IMR-90 (cell line): ENCODE results near the gene OR2A2. TPM values are rescaled to one million over a fixed set of nuclear protein-coding genes. Genes with fewer than 3 reads are reported as not detected.

ENCODE experiments used
- ATAC-seq: fragments of 200-7000 bp; cut with Tn5 transposase; 2 replicates; pipeline ENCODE4 v1.9.1; 2020; ENCODE audit warnings: low read depth, mild to moderate bottlenecking, moderate library complexity
- BruUV-seq: library from RNA; stranded (reverse); fragments of 400-500 nt; replicated peaks from 2 replicates; lab custom pipeline; 2021; lab: Mats Ljungman, UMichigan
- CTCF ChIA-PET: fragments of 300-600 bp; formaldehyde crosslinking; extraction: SDS; loops from one replicate; lab custom pipeline; 2021; ENCODE audit warnings: antibody characterized with exemption; lab: Yijun Ruan, JAX
- POLR2A ChIA-PET: fragments of 300-600 bp; sonication (Branson Sonifier 250); formaldehyde crosslinking; loops from one replicate; lab custom pipeline; 2022; ENCODE audit warnings: antibody characterized with exemption; ENCODE audit not compliant: unreplicated experiment; lab: Charles Lee
- DNase-seq: peaks from one replicate; pipeline ENCODE4 v3.0.0; 2013
- H2AFZ ChIP-seq: replicated peaks from 2 replicates; pipeline ENCODE3; 2013; ENCODE audit warnings: low read length, mild to moderate bottlenecking; ENCODE audit not compliant: poor library complexity
- H2AK5ac ChIP-seq: 2 replicates; pipeline ENCODE4 v1.6.1; 2013; ENCODE audit warnings: low read depth, low read length, inconsistent platforms
- H2AK9ac ChIP-seq: replicated peaks from 2 replicates; pipeline ENCODE3; 2013; ENCODE audit warnings: mild to moderate bottlenecking, low read depth, low read length, moderate library complexity; ENCODE audit not compliant: poor library complexity
- H2BK120ac ChIP-seq: 2 replicates; pipeline ENCODE4 v1.6.1; 2013; ENCODE audit warnings: low read depth, low read length, inconsistent platforms
- H2BK15ac ChIP-seq: 3 replicates; pipeline ENCODE4 v1.6.1; 2013; ENCODE audit warnings: low read depth, low read length, inconsistent platforms
- H2BK20ac ChIP-seq: 2 replicates; pipeline ENCODE4 v1.6.1; 2013; ENCODE audit warnings: low read depth, mild to moderate bottlenecking, inconsistent platforms, low read length, moderate library complexity
- H2BK5ac ChIP-seq: 2 replicates; pipeline ENCODE4 v1.6.1; 2013; ENCODE audit warnings: mild to moderate bottlenecking, low read depth, low read length, inconsistent platforms; ENCODE audit not compliant: poor library complexity, severe bottlenecking
- H3K14ac ChIP-seq: replicated peaks from 2 replicates; pipeline ENCODE4 v1.6.1; 2013; ENCODE audit warnings: low read depth, low read length, inconsistent platforms
- H3K18ac ChIP-seq: 2 replicates; pipeline ENCODE4 v1.6.1; 2013; ENCODE audit warnings: low read depth, low read length, control low read depth
- H3K23ac ChIP-seq: 2 replicates; pipeline ENCODE4 v1.6.1; 2013; ENCODE audit warnings: low read depth, low read length, inconsistent platforms
- H3K27ac ChIP-seq: 2 replicates; pipeline ENCODE4 v1.5.1; 2013; ENCODE audit warnings: mild to moderate bottlenecking, control low read depth, low read length; ENCODE audit not compliant: insufficient read depth
- H3K27me3 ChIP-seq: 2 replicates; pipeline ENCODE4 v1.6.1; 2013; ENCODE audit warnings: low read length; ENCODE audit not compliant: control insufficient read depth, insufficient read depth
- H3K36me3 ChIP-seq: 2 replicates; pipeline ENCODE4 v1.6.1; 2013; ENCODE audit warnings: low read length, mixed read lengths; ENCODE audit not compliant: control insufficient read depth, insufficient read depth
- H3K4ac ChIP-seq: 2 replicates; pipeline ENCODE4 v1.6.1; 2013; ENCODE audit warnings: low read depth, low read length, inconsistent platforms
- H3K4me1 ChIP-seq: 2 replicates; pipeline ENCODE4 v1.6.1; 2013; ENCODE audit warnings: low read length, mixed read lengths; ENCODE audit not compliant: control insufficient read depth, insufficient read depth
- H3K4me2 ChIP-seq: 2 replicates; pipeline ENCODE4 v1.6.1; 2013; ENCODE audit warnings: low read depth, mild to moderate bottlenecking, control low read depth, low read length, moderate library complexity
- H3K4me3 ChIP-seq: 2 replicates; pipeline ENCODE4 v1.5.1; 2013; ENCODE audit warnings: low read depth, mild to moderate bottlenecking, control low read depth, low read length, moderate library complexity; ENCODE audit not compliant: insufficient read depth
- H3K56ac ChIP-seq: 2 replicates; pipeline ENCODE4 v1.6.1; 2013; ENCODE audit warnings: low read length, inconsistent platforms; ENCODE audit not compliant: insufficient read depth; ENCODE audit errors: extremely low read depth
- H3K79me1 ChIP-seq, 2 experiments: 2 replicates each; pipeline ENCODE4 v1.6.1; 2013; ENCODE audit warnings: low read length in 2 of 2, inconsistent platforms in 1 of 2, low read depth in 1 of 2
- H3K9ac ChIP-seq: 2 replicates; pipeline ENCODE4 v1.6.1; 2013; ENCODE audit warnings: low read depth, low read length, control low read depth
- H3K9me1 ChIP-seq: 2 replicates; pipeline ENCODE4 v1.6.1; 2013; ENCODE audit warnings: low read length, inconsistent platforms; ENCODE audit not compliant: insufficient read depth
- H3K9me3 ChIP-seq: 2 replicates; pipeline ENCODE4 v1.6.1; 2013; ENCODE audit warnings: low read length; ENCODE audit not compliant: control insufficient read depth, insufficient read depth
- H4K20me1 ChIP-seq: 2 replicates; pipeline ENCODE4 v1.6.1; 2013; ENCODE audit warnings: low read length, inconsistent platforms; ENCODE audit not compliant: insufficient read depth
- H4K5ac ChIP-seq: 2 replicates; pipeline ENCODE4 v1.6.1; 2013; ENCODE audit warnings: mild to moderate bottlenecking, low read depth, low read length, control low read depth
- H4K8ac ChIP-seq, 2 experiments: 2 replicates each; pipeline ENCODE4 v1.6.1; 2013; ENCODE audit warnings: low read depth in 2 of 2, low read length in 2 of 2, control low read depth in 1 of 2, inconsistent platforms in 1 of 2
- H4K91ac ChIP-seq: 2 replicates; pipeline ENCODE4 v1.6.1; 2013; ENCODE audit warnings: low read depth, low read length, inconsistent platforms; ENCODE audit not compliant: insufficient read depth
- CHD1 ChIP-seq: IDR thresholded peaks from 2 replicates; pipeline ENCODE4 v1.6.1; 2012; ENCODE audit warnings: low read depth, low read length, improper control_type of control experiment
- CTCF ChIP-seq: conservative IDR thresholded peaks from 2 replicates; pipeline ENCODE4 v1.5.1; 2012; ENCODE audit warnings: mild to moderate bottlenecking, low read depth, low read length, improper control_type of control experiment
- ELK1 ChIP-seq: fragments of 150-350 bp; IDR thresholded peaks from 2 replicates; pipeline ENCODE4 v1.6.1; 2016; ENCODE audit warnings: low read depth, mild to moderate bottlenecking, low read length, moderate library complexity, borderline replicate concordance
- MAZ ChIP-seq: IDR thresholded peaks from 2 replicates; pipeline ENCODE4 v1.6.1; 2012; ENCODE audit warnings: low read depth, mild to moderate bottlenecking, low read length, improper control_type of control experiment, moderate library complexity, borderline replicate concordance
- MXI1 ChIP-seq: IDR thresholded peaks from 2 replicates; pipeline ENCODE4 v1.6.1; 2012; ENCODE audit warnings: low read depth, mild to moderate bottlenecking, low read length, moderate library complexity, borderline replicate concordance
- POLR2A ChIP-seq: IDR thresholded peaks from 2 replicates; pipeline ENCODE4 v1.6.1; 2012; ENCODE audit warnings: mild to moderate bottlenecking, low read depth, low read length
- RFX5 ChIP-seq: IDR thresholded peaks from 2 replicates; pipeline ENCODE4 v1.8.0; 2012; ENCODE audit warnings: low read depth, mild to moderate bottlenecking, low read length, moderate library complexity
- SMC3 ChIP-seq: fragments of 150-350 bp; IDR thresholded peaks from 2 replicates; pipeline ENCODE4 v1.6.1; 2016; ENCODE audit warnings: low read depth, mild to moderate bottlenecking, antibody characterized with exemption, low read length, moderate library complexity
- WGBS, 2 experiments: methylation state at CpG; one replicate each; pipeline versions ENCODE4 v1.1.5 to v1.1.7; 2013; ENCODE audit warnings: missing lambda C conversion rate in 2 of 2; ENCODE audit not compliant: insufficient read length in 1 of 2; ENCODE audit errors: extremely low coverage in 2 of 2; 5-methylcytosine and 5-hydroxymethylcytosine counted together
- dilution Hi-C: fragments of 300-500 bp; cut with HindIII; formaldehyde crosslinking; loops from one replicate; pipeline ENCODE4 v1.14.3; 2018; ENCODE audit warnings: low sequenced_read_pairs; ENCODE audit not compliant: unreplicated experiment
- in situ Hi-C: fragments of 300-500 bp; cut with MboI; formaldehyde crosslinking; loops from 3 replicates; pipeline ENCODE4 v1.14.3; 2019; ENCODE audit warnings: low sequenced_read_pairs, inconsistent platforms, mixed read lengths
- intact Hi-C: fragments of 100-400 bp; cut with micrococcal nuclease; formaldehyde crosslinking; loops from 2 replicates; pipeline ENCODE4 v1.10.0; 2022
- polyA plus RNA-seq, 3 experiments: library from polyadenylated mRNA; depleted of rRNA; stranded (reverse); fragments of >200 nt; gene quantifications; 2 replicates each; pipeline ENCODE4 v1.2.3, GENCODE V29; 2012; ENCODE audit warnings: low replicate concordance in 1 of 3
- total RNA-seq: library from RNA; depleted of rRNA; stranded (reverse); fragments of >200 nt; gene quantifications from 2 replicates; pipeline ENCODE4 v1.2.3, GENCODE V29; 2012

The OR2A2 gene
- total and polyA plus RNA-seq, 2 of the 4 experiments (the other 2 are of a cell fraction) = not detected

GRCh38 chr7:144074374-144074773 lies 35.0 kb upstream of the OR2A2 start:
- Histone ChIP-seq H2BK20ac (no peak overlapping the region), H3K4me1 (no peaks in the 10 kb centered on the region), H3K9me1 (no peaks in the 10 kb centered on the region), H4K5ac (no peak overlapping the region), H4K91ac (no peak overlapping the region), H2BK15ac (no peak overlapping the region), H3K23ac (no peak overlapping the region), H4K20me1 (no peaks in the 10 kb centered on the region), H2BK120ac (no peak overlapping the region), H3K4me3 (no peak overlapping the region), H4K8ac (no peak overlapping the region), H3K9me3 (no peaks in the 10 kb centered on the region), H2AFZ (no peak overlapping the region), H3K9ac (no peak overlapping the region), H3K56ac (no peak overlapping the region), H2AK9ac (no peak overlapping the region), H2BK5ac (no peak overlapping the region), H3K14ac (no peak overlapping the region), H3K4me2 (no peak overlapping the region), H3K18ac (no peak overlapping the region), H3K4ac (no peak overlapping the region), H3K27me3 (no peaks in the 10 kb centered on the region), H2AK5ac (no peak overlapping the region), H3K27ac (no peak overlapping the region), H3K36me3 (no peaks in the 10 kb centered on the region), H3K79me1 (no peaks in the 10 kb centered on the region)
- BruUV-seq = no TSS peak
- in situ Hi-C loops (no loop called here), intact Hi-C loops (no loop called here), dilution Hi-C loops (no loop called here)
- no peak for TF ChIP-seq RFX5
- TF ChIP-seq CHD1 = no peak
- TF ChIP-seq CTCF = no peak
- no peak for TF ChIP-seq MAZ
- no peak for TF ChIP-seq MXI1
- TF ChIP-seq SMC3 = no peak
- no peak for TF ChIP-seq POLR2A
- TF ChIP-seq ELK1 = no peak
- 100% methylated on average over 2 of the region's 8 CpGs; no CpG with 5 or more reads in 1 of the 2 experiments for WGBS, 2 experiments
- ATAC-seq (no peak), DNase-seq (no peak)
- ChIA-PET POLR2A (no interaction called here), CTCF (no interaction called here)
